Stimulated activated effector memory CD8-positive, alpha-beta T cell treated with anti-CD3 and anti-CD28 coated beads, Interleukin-12 subunit alpha, Interleukin-12 subunit beta, amount 100 ng/mL, for 72 hours (primary cell): ENCODE measurements around the gene POLRMT.
"Not testable (repeated sequence)": the region's sequence is repeated elsewhere in the genome, so short reads cannot be mapped to it uniquely, and the experiment has no call there.

ENCODE experiments used
- ATAC-seq: fragments of 150-1000 bp; cut with Tn5 transposase; 2 replicates; pipeline ENCODE4 v1.10.0; 2021
- DNase-seq, 2 donors: peaks; one replicate each; pipeline ENCODE4 v3.0.0; 2021 to 2022; ENCODE audit warnings: low spot score in 2 of 2
- H3K27ac Mint-ChIP-seq: one replicate; pipeline ENCODE4 v1.8.0; 2022; ENCODE audit warnings: mild to moderate bottlenecking, mixed read lengths
- H3K36me3 Mint-ChIP-seq: one replicate; pipeline ENCODE4 v1.8.0; 2022; ENCODE audit warnings: mild to moderate bottlenecking, mixed read lengths
- H3K4me1 Mint-ChIP-seq: one replicate; pipeline ENCODE4 v1.8.0; 2022; ENCODE audit warnings: mixed read lengths
- H3K4me3 Mint-ChIP-seq: one replicate; pipeline ENCODE4 v1.8.0; 2022; ENCODE audit warnings: mild to moderate bottlenecking, mixed read lengths
- H3K9me3 Mint-ChIP-seq: one replicate; pipeline ENCODE4 v1.8.0; 2022; ENCODE audit warnings: mixed read lengths

Gene POLRMT

DNA sequence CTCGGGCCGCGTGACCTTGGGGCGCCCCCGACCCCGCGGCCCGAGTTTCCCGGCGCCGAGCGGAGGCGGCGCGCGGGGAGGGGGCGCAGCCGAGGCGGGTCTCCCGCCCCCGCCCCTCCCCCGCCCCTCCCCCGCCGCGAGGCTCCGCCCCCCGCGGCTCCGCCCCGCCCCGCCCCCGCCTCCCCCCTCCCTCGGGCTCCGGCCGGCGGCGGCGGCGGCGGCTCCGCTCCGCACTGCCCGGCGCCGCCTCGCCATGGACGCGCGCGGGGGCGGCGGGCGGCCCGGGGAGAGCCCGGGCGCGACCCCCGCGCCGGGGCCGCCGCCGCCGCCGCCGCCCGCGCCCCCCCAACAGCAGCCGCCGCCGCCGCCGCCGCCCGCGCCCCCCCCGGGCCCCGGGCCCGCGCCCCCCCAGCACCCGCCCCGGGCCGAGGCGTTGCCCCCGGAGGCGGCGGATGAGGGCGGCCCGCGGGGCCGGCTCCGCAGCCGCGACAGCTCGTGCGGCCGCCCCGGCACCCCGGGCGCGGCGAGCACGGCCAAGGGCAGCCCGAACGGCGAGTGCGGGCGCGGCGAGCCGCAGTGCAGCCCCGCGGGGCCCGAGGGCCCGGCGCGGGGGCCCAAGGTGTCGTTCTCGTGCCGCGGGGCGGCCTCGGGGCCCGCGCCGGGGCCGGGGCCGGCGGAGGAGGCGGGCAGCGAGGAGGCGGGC, 43.5 kb downstream of the POLRMT start, which contains the start of gene HCN2:
Gene HCN2, plus strand, starts transcription at position 189 of the 703 bp plus-strand sequence. Its CDS starts 65 bp downstream, at position 254.
- peak within 1 kb of the TSS; percentile 34 for H3K4me3 Mint-ChIP-seq
- peaks cover 6% of the 10 kb centered on the region for H3K4me1 Mint-ChIP-seq
- H3K27ac Mint-ChIP-seq: no peak within 1 kb of the TSS
- ATAC-seq: peak; percentile 4
- no peak for DNase-seq
- H3K9me3 Mint-ChIP-seq: no peaks in the 10 kb centered on the region
- peaks cover 4% of the 10 kb centered on the region for H3K36me3 Mint-ChIP-seq

DNA sequence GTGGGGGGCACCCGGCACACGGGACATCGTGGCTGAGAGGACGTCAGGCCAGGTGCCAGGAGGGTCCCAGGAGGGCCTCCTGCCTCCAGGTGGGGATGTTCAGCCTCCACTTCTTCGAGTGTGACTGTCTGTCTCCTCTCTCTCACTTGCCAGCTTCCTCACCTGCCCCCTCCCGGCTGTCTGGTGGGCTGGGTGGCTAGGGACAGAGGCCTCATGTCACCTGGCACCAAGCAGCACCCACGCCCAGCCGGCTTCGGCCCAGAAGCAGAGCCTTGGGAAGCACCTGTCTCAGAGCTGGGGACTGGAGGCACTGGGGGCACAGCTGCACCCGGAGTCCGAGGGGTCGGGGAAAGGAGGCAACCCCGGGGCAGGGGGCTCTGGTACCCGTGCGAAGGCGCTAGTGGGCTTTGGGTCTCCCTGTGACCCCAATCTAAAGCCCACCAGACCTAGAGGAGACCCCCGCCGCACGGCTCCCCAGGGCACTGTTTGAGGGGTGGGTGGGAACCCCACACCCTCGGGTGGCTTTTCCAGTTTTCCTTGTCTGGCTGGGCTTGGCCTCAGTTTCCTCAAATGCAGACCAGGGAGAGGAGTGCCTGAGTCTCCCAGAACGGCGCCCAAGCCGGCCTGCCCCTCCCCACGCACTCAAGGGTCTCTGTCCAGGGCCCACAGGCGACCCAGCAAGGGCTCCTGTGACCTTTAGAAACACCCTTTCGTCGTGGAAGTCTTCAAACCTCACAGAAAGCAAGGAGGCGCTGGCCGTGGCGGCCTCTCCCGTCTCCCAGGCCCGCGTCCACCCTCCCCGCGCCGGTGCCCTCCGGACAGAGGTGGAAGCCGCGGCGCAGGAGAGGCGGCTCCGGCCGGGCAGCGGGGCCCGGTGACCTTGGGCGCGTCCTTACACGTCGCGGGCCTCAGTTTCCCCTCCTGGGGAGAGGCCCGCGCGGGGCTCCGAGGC, 44.3 kb downstream of the POLRMT start:
- Mint-ChIP-seq H3K4me3 (peak overlapping the region; percentile 34), H3K9me3 (no peaks in the 10 kb centered on the region), H3K27ac (no peak overlapping the region), H3K36me3 (peaks cover 4% of the 10 kb centered on the region), H3K4me1 (peaks cover 8% of the 10 kb centered on the region)
- ATAC-seq (no peak), DNase-seq (no peak)

DNA sequence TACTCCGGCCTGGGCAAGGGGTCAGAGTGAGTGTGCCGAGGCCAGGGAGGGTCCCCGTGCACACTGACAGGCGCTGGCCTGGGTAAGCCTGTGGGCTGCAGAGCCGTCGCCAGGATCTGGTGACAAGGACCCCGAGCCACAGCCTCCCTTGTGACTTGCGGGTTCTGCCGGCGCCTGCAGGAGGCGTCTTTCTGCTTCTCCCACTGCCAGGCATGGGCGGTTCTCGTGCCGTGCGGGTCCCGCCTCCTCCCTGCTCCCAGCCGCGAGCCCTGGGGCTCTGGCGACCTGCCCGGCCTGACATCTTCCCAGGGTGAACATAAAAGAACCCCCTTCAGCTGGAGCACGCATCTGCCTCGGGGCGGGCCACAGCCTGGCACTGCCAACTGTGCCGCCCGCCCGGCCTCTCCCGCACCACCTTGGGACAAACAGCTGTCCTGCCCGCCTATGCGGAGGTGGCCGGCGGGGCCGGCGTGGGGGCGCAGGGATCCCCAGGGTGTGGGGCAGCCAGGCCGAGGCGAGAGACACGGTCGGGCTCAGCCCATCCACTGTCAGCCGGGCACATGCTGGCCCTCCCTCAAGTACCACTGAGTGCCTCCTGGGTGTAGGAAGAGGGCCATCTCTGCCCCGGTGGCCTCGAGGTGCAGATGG, 45.1 kb downstream of the POLRMT start:
- DNase-seq (peak in 1 of 2 donors; percentile 75), ATAC-seq (peak; percentile 68)

DNA sequence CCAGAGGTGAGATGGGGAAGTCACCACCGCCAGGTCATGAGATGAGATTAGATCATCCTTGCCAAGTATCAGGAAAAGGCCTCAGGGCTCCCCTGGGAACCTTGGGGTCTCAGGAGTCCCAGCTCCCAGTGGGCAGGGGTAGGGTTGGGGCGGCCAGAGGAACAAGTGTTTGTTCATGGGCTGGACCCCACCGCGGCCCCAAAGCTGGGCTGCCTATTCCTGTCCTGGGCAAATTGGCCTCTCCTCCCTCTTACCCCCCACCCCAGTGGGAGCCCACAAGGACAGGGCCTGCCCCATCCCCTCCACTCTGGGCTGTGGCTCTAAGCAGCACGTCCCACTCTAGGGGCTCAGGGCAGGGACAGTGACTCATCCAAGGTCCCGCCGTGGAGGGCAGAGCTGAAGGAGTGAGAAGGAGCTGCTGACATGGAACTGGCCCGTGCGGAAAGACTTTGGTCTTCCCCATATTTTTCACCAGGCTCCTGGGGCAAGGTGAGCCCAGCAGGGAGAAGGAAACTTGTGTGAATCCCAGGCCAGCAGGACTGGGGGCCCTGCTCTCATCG, 47.7 kb downstream of the POLRMT start:
- no peak for DNase-seq
- no peak overlapping the region for H3K4me3 Mint-ChIP-seq
- ATAC-seq: no peak
- H3K9me3 Mint-ChIP-seq: no peaks in the 10 kb centered on the region
- H3K27ac Mint-ChIP-seq: no peak overlapping the region
- H3K4me1 Mint-ChIP-seq: peaks cover 12% of the 10 kb centered on the region
- H3K36me3 Mint-ChIP-seq: peaks cover 17% of the 10 kb centered on the region

More for the DNA sequence above, 45.1 kb downstream of the POLRMT start:
- H3K9me3 Mint-ChIP-seq: no peaks in the 10 kb centered on the region
- H3K36me3 Mint-ChIP-seq: peaks cover 7% of the 10 kb centered on the region
- no peak overlapping the region for H3K27ac Mint-ChIP-seq
- H3K4me3 Mint-ChIP-seq: peak overlapping the region; percentile 34
- H3K4me1 Mint-ChIP-seq: peaks cover 12% of the 10 kb centered on the region

DNA sequence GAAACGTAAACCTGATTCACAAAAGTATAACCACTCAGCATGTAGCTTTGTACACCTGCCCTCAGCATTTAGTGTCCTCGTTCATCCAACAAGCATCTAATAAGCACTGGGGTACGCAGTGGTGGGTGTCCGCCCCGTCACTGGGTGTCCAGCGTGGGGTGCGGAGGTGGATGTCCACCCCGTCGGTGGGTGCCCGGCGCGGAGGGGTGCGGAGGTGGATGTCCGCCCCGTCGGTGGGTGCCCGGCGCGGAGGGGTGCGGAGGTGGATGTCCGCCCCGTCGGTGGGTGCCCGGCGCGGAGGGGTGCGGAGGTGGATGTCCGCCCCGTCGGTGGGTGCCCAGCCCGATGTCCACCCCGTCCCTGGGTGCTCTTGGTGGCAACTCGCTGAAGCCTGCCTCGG, 48.2 kb downstream of the POLRMT start:
- ATAC-seq, DNase-seq, H3K4me3 Mint-ChIP-seq, H3K9me3 Mint-ChIP-seq, H3K27ac Mint-ChIP-seq: not testable (repeated sequence)
- H3K4me1 Mint-ChIP-seq: peaks cover 12% of the 10 kb centered on the region
- H3K36me3 Mint-ChIP-seq: peaks cover 22% of the 10 kb centered on the region

DNA sequence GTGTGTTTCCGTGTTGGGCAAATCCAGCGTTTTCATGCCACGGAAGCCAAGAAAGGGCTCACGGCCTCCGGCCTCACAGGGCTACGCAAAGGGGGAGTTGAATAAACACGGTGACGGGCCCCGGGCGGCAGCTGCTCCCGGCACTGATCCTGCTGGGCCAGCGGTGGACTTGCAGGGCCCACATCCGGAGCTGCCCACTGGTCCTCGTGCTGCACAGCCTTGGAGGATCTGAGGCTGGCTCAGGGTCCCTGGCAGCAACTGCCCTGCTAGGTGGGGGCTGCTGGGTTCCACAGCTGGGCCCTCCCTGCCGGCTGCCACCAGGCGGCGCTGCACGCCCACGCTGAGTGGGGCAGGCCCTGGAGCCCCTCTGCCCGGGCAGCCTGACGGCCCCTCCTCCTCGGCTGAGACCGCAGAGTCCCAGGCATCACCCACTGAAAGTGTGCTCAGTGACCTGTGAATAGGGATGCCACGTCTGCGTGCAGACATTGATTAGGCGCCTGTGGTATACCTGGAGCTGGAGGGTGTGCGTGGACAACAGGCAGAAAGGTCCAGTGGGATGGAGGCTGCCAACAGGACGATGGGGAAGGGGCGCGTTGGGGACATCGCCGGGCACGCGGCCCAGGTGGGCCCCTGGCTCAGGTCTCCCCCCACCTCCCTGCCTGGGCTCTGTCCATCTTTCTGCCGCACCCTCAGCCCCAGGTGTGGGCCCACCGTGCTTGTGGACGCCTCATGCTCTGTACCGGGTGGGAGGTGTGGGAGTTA, 48.9 kb downstream of the POLRMT start:
- peak; percentile 74 to 84 for DNase-seq
- H3K9me3 Mint-ChIP-seq: no peaks in the 10 kb centered on the region
- ATAC-seq: peak; percentile 74
- no peak overlapping the region for H3K4me3 Mint-ChIP-seq
- peak overlapping the region; percentile 58 for H3K27ac Mint-ChIP-seq
- peaks cover 12% of the 10 kb centered on the region for H3K4me1 Mint-ChIP-seq
- peaks cover 26% of the 10 kb centered on the region for H3K36me3 Mint-ChIP-seq

DNA sequence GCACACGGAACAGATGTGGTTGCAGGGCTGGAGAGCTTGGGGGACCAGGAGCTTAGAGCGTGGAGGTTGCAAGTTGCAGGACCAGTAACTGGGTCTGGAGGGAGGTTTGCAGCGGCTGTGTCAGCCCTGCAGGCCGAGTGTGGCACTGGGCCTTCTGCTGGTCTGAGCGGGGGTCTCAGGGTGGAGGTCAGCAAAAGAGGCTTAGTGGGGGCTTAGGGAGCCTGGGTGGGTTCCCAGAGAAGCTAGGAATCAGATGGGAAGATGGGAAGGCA, 49.4 kb downstream of the POLRMT start:
- H3K27ac Mint-ChIP-seq: peak overlapping the region; percentile 58
- DNase-seq (no peak), ATAC-seq (no peak)
- H3K36me3 Mint-ChIP-seq: peaks cover 26% of the 10 kb centered on the region
- H3K4me1 Mint-ChIP-seq: peaks cover 12% of the 10 kb centered on the region
- H3K9me3 Mint-ChIP-seq: no peaks in the 10 kb centered on the region
- no peak overlapping the region for H3K4me3 Mint-ChIP-seq

DNA sequence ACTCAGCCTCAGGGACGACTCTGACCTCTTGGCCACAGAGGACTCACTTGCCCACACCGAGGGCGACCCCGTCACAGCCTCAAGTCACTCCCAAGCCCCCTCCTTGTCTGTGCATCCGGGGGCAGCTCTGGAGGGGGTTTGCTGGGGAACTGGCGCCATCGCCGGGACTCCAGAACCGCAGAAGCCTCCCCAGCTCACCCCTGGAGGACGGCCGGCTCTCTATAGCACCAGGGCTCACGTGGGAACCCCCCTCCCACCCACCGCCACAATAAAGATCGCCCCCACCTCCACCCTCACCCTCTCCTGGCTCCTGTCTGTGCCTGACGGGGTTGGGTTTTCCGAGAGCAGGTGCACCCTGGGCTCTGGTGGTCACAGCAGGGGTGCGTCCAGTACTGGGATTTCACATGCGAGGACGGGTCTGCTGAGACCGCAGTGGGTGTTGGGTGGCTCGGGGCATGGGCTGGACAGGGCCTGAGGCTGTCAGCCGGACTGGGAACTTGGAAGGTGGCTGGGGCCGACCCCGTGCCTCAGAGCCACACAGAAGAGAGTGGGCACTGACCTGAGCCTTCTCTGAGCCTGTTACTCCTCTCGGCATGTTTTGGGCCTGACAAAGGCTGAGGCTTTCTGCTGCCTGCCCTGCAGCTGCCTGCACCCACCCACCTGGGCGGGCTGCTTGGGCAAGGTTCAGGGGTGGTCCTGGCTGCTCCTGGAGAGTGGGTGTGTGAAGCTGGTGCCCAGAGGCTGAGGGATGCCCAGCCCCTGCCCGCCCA, 50.0 kb downstream of the POLRMT start:
- ATAC-seq (no peak), DNase-seq (no peak)
- H3K4me1 Mint-ChIP-seq: peaks cover 10% of the 10 kb centered on the region
- peaks cover 26% of the 10 kb centered on the region for H3K36me3 Mint-ChIP-seq
- H3K9me3 Mint-ChIP-seq: no peaks in the 10 kb centered on the region
- H3K4me3 Mint-ChIP-seq: no peak overlapping the region
- H3K27ac Mint-ChIP-seq: peak overlapping the region; percentile 58

DNA sequence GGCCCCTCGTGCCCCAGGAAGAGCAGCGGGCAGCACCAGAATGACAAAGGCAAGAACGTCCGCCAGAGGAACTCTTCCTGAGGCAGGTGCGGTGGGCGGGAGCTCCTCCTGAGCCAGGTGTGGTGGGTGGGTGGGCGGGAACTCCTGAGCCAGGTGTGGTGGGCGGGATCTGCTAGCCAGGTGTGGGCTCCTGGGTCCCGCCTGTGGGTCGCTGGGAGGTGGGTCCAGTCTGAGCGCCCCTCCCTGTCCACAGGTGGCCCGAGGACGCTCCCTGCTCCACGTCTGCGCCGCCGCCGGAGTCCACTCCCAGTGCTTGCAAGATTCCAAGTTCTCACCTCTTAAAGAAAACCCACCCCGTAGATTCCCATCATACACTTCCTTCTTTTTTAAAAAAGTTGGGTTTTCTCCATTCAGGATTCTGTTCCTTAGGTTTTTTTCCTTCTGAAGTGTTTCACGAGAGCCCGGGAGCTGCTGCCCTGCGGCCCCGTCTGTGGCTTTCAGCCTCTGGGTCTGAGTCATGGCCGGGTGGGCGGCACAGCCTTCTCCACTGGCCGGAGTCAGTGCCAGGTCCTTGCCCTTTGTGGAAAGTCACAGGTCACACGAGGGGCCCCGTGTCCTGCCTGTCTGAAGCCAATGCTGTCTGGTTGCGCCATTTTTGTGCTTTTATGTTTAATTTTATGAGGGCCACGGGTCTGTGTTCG, 50.7 kb downstream of the POLRMT start:
- Mint-ChIP-seq H3K36me3 (peaks cover 26% of the 10 kb centered on the region), H3K4me1 (peaks cover 6% of the 10 kb centered on the region), H3K4me3 (no peak overlapping the region), H3K27ac (no peak overlapping the region), H3K9me3 (no peaks in the 10 kb centered on the region)
- ATAC-seq: no peak
- DNase-seq: no peak

DNA sequence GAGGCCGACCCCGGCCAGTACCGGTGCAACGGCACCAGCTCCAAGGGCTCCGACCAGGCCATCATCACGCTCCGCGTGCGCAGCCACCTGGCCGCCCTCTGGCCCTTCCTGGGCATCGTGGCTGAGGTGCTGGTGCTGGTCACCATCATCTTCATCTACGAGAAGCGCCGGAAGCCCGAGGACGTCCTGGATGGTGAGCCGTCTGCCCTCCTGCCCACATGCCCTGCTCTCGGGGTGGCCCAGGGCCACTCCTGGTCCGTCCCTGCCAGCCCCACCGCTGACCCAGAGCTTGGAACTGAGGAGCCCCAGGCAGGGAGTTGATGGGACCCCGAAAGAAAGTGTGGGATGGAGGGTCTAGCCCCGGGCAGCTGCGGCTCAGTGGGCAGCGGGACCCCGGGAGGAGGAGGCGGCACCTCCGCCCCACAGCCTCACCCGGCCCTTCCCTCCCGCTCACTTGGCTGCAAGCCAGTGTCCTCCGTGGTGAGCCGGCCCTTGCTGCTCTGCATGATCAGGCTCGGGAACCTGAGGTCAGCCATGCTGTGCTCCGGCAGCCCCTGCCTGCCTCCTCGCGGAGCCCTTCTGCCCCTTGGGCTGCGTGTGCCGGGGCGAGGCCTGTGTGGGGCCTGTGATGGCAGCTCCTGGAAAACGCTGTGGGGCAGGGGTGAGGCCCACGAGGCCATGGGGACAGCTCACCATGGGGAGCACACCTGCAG, 51.8 kb downstream of the POLRMT start:
- H3K4me3 Mint-ChIP-seq: no peak overlapping the region
- peaks cover 10% of the 10 kb centered on the region for H3K4me1 Mint-ChIP-seq
- no peaks in the 10 kb centered on the region for H3K9me3 Mint-ChIP-seq
- DNase-seq (no peak), ATAC-seq (no peak)
- H3K27ac Mint-ChIP-seq: no peak overlapping the region
- peaks cover 26% of the 10 kb centered on the region for H3K36me3 Mint-ChIP-seq

DNA sequence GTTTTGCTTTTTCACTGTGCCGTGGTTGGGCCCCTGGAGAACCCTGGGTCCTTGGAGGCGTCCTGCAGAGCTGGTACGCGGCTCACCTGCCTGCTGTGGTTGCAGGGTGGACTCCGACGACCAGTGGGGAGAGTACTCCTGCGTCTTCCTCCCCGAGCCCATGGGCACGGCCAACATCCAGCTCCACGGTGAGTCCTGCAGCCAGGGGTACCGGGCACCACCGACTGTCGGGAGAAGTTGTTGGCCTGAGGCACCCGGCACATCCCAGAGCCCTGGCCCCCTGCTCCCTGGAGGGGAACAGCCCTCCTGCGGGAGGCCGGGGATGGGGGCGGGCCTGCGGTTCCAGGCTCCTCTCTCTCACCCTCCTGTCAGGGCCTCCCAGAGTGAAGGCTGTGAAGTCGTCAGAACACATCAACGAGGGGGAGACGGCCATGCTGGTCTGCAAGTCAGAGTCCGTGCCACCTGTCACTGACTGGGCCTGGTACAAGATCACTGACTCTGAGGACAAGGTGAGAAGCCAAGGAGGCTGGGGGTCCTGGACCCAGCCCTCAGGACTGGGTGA, 53.0 kb downstream of the POLRMT start:
- Mint-ChIP-seq H3K4me1 (peaks cover 22% of the 10 kb centered on the region), H3K36me3 (peaks cover 26% of the 10 kb centered on the region), H3K27ac (no peak overlapping the region), H3K9me3 (no peaks in the 10 kb centered on the region), H3K4me3 (no peak overlapping the region)
- ATAC-seq: no peak
- DNase-seq: no peak

DNA sequence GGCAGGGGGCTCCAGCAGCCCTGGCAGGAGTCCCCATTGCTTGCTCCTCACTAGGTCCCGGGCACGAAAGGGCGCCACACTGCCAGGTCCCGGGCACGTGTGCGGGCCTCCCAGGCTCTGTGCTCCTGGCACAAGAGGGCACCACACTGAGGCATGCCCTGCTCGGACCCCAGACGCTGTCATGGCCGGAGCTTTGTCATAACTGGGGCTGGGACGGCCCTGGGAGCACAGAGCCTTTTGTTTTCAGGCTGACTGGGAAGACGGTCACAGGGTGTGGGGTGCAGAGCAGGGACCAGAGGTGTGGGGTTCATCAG, 53.5 kb downstream of the POLRMT start:
- H3K4me3 Mint-ChIP-seq: no peak overlapping the region
- DNase-seq (no peak), ATAC-seq (no peak)
- peaks cover 27% of the 10 kb centered on the region for H3K4me1 Mint-ChIP-seq
- peaks cover 26% of the 10 kb centered on the region for H3K36me3 Mint-ChIP-seq
- H3K9me3 Mint-ChIP-seq: no peaks in the 10 kb centered on the region
- H3K27ac Mint-ChIP-seq: no peak overlapping the region
